Activated CD4-positive, alpha-beta T cell treated with anti-CD3 and anti-CD28 coated beads for 24 hours (primary cell): Measurements from ENCODE around the gene SYCP3.

ENCODE experiments used
- DNase-seq, 2 donors: peaks; one replicate each; pipeline ENCODE4 v3.0.0-alpha.2; 2020; ENCODE audit warnings: low read depth in 2 of 2

The SYCP3 gene

GRCh38 chr12:101680240-101680639, 59.0 kb downstream of the SYCP3 start:
- DNase-seq, result no peak
